ENCODE results near the gene HJV. TPM values are rescaled to one million over a fixed set of nuclear protein-coding genes. Genes with fewer than 3 reads are reported as not detected.

Gene HJV
- total and polyA plus RNA-seq, 2 of the 13 experiments (the other 11 are each of a cell fraction or from before 2014, with no cell fraction given) = 0.18 TPM; not detected in 1

DNA sequence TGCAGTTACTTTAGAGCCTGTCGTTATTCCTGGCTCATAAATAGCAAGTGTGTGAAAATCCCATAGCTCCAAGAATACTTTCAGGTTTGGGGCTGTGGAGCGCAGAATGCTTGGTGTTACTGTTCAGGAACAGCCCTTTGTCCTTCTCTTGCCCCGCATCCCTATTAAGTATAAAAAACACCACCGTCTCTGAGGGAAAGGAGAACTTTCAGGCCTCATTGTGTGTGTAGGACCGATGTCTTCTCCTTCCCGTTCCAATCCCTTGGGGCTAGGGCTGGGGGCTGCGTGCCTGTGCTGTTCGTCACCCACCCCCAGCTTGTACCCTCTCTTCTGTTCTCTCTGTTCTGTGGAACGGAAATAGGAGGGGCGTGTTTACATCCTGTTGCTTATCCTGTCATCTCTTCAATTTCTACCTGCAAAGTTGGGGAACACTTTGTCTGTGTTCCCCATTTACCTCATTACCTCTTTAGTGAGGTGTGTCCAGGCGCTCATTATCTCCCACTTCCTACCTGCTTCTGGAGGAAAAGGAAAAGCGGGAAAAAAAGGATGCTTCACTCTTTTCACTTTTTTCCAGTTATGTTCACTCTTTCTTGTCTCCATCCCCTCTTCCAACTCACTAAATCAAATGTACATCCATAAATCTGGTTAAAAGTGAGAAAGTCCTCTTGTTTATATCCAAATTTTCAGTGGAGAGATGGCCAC lies 24.4 kb downstream of the HJV start (continued):
- TF ChIP-seq, protein P1, sequence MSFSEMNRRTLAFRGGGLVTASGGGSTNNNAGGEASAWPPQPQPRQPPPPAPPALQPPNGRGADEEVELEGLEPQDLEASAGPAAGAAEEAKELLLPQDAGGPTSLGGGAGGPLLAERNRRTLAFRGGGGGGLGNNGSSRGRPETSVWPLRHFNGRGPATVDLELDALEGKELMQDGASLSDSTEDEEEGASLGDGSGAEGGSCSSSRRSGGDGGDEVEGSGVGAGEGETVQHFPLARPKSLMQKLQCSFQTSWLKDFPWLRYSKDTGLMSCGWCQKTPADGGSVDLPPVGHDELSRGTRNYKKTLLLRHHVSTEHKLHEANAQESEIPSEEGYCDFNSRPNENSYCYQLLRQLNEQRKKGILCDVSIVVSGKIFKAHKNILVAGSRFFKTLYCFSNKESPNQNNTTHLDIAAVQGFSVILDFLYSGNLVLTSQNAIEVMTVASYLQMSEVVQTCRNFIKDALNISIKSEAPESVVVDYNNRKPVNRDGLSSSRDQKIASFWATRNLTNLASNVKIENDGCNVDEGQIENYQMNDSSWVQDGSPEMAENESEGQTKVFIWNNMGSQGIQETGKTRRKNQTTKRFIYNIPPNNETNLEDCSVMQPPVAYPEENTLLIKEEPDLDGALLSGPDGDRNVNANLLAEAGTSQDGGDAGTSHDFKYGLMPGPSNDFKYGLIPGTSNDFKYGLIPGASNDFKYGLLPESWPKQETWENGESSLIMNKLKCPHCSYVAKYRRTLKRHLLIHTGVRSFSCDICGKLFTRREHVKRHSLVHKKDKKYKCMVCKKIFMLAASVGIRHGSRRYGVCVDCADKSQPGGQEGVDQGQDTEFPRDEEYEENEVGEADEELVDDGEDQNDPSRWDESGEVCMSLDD (CRISPR knock-in tag; IDR thresholded peaks at IDR 0.05; ENCODE audit: borderline replicate concordance) = peak; percentile 66; the same call in 1 of the 2 replicates
- TF ChIP-seq ATM (IDR thresholded peaks at IDR 0.05; ENCODE audit: borderline replicate concordance) (no peak), RARA (CRISPR knock-in tag; IDR thresholded peaks at IDR 0.05) (0 out of 2 replicates have a peak, but pooled peaks have one; percentile 10), ATF7 (IDR thresholded peaks at IDR 0.05) (no peak), ATF7 (CRISPR knock-in tag; IDR thresholded peaks at IDR 0.05) (no peak), MED1 (CRISPR knock-in tag; IDR thresholded peaks at IDR 0.05) (peak; percentile 75), ZNF235 (CRISPR knock-in tag; IDR thresholded peaks at IDR 0.05; ENCODE audit: borderline replicate concordance) (no peak), ZMAT3 (CRISPR knock-in tag; conservative IDR thresholded peaks at IDR 0.05) (no peak), ZNF598 (CRISPR knock-in tag; IDR thresholded peaks at IDR 0.05; ENCODE audit: borderline replicate concordance) (no peak), FOXK2 (IDR thresholded peaks at IDR 0.05) (peak; percentile 7; the same call in 1 of the 2 replicates), XRCC5 (optimal IDR thresholded peaks at IDR 0.05; ENCODE audit: low read length) (no peak), GABPA (IDR thresholded peaks at IDR 0.05; ENCODE audit: low read depth, low read length) (no peak), GABPA (CRISPR knock-in tag; IDR thresholded peaks at IDR 0.05; ENCODE audit: low read depth) (peak; percentile 71), GATAD2A (CRISPR knock-in tag; IDR thresholded peaks at IDR 0.05) (peak; percentile 48; the same call in 1 of the 2 replicates)
- TF ChIP-seq, protein P2, sequence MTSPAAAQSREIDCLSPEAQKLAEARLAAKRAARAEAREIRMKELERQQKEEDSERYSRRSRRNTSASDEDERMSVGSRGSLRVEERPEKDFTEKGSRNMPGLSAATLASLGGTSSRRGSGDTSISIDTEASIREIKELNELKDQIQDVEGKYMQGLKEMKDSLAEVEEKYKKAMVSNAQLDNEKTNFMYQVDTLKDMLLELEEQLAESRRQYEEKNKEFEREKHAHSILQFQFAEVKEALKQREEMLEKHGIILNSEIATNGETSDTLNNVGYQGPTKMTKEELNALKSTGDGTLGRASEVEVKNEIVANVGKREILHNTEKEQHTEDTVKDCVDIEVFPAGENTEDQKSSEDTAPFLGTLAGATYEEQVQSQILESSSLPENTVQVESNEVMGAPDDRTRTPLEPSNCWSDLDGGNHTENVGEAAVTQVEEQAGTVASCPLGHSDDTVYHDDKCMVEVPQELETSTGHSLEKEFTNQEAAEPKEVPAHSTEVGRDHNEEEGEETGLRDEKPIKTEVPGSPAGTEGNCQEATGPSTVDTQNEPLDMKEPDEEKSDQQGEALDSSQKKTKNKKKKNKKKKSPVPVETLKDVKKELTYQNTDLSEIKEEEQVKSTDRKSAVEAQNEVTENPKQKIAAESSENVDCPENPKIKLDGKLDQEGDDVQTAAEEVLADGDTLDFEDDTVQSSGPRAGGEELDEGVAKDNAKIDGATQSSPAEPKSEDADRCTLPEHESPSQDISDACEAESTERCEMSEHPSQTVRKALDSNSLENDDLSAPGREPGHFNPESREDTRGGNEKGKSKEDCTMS (CRISPR knock-in tag; conservative IDR thresholded peaks at IDR 0.05) = no peak
- TF ChIP-seq, protein P3, sequence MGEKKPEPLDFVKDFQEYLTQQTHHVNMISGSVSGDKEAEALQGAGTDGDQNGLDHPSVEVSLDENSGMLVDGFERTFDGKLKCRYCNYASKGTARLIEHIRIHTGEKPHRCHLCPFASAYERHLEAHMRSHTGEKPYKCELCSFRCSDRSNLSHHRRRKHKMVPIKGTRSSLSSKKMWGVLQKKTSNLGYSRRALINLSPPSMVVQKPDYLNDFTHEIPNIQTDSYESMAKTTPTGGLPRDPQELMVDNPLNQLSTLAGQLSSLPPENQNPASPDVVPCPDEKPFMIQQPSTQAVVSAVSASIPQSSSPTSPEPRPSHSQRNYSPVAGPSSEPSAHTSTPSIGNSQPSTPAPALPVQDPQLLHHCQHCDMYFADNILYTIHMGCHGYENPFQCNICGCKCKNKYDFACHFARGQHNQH (CRISPR knock-in tag; IDR thresholded peaks at IDR 0.05) = no peak; the same call in 1 of the 2 replicates
- TF ChIP-seq, protein P4, sequence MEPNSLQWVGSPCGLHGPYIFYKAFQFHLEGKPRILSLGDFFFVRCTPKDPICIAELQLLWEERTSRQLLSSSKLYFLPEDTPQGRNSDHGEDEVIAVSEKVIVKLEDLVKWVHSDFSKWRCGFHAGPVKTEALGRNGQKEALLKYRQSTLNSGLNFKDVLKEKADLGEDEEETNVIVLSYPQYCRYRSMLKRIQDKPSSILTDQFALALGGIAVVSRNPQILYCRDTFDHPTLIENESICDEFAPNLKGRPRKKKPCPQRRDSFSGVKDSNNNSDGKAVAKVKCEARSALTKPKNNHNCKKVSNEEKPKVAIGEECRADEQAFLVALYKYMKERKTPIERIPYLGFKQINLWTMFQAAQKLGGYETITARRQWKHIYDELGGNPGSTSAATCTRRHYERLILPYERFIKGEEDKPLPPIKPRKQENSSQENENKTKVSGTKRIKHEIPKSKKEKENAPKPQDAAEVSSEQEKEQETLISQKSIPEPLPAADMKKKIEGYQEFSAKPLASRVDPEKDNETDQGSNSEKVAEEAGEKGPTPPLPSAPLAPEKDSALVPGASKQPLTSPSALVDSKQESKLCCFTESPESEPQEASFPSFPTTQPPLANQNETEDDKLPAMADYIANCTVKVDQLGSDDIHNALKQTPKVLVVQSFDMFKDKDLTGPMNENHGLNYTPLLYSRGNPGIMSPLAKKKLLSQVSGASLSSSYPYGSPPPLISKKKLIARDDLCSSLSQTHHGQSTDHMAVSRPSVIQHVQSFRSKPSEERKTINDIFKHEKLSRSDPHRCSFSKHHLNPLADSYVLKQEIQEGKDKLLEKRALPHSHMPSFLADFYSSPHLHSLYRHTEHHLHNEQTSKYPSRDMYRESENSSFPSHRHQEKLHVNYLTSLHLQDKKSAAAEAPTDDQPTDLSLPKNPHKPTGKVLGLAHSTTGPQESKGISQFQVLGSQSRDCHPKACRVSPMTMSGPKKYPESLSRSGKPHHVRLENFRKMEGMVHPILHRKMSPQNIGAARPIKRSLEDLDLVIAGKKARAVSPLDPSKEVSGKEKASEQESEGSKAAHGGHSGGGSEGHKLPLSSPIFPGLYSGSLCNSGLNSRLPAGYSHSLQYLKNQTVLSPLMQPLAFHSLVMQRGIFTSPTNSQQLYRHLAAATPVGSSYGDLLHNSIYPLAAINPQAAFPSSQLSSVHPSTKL (CRISPR knock-in tag; IDR thresholded peaks at IDR 0.05) = peak; percentile 51
- TF ChIP-seq, protein P5, sequence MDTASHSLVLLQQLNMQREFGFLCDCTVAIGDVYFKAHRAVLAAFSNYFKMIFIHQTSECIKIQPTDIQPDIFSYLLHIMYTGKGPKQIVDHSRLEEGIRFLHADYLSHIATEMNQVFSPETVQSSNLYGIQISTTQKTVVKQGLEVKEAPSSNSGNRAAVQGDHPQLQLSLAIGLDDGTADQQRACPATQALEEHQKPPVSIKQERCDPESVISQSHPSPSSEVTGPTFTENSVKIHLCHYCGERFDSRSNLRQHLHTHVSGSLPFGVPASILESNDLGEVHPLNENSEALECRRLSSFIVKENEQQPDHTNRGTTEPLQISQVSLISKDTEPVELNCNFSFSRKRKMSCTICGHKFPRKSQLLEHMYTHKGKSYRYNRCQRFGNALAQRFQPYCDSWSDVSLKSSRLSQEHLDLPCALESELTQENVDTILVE (CRISPR knock-in tag; IDR thresholded peaks at IDR 0.05) = 0 out of 2 replicates have a peak, but pooled peaks have one; percentile 3
